Gastrocnemius medialis (tissue), 4 donors: Measurements from ENCODE around the gene ODC1.

Experiments used
- POLR2A ChIP-seq, 2 donors: fragments of 450-650 bp; IDR thresholded peaks; one replicate each; pipeline ENCODE4 v1.6.1; 2017; ENCODE audit warnings: antibody characterized with exemption in 2 of 2, mild to moderate bottlenecking in 2 of 2, moderate library complexity in 2 of 2
- TF ChIP-seq, protein P1 (sequence below), 5 experiments: fragments of 450-650 bp in 3 of 5; fragments of 200-600 bp in 2 of 5; sonication (generic) in 2 of 5; IDR thresholded peaks in 4 of 5; conservative IDR thresholded peaks in 1 of 5; 1 replicate in 4 of 5; 2 replicates in 1 of 5; pipeline ENCODE4 v1.5.1; 2016 to 2019; ENCODE audit warnings: antibody characterized with exemption in 5 of 5, mild to moderate bottlenecking in 3 of 5, moderate library complexity in 3 of 5

DNA sequence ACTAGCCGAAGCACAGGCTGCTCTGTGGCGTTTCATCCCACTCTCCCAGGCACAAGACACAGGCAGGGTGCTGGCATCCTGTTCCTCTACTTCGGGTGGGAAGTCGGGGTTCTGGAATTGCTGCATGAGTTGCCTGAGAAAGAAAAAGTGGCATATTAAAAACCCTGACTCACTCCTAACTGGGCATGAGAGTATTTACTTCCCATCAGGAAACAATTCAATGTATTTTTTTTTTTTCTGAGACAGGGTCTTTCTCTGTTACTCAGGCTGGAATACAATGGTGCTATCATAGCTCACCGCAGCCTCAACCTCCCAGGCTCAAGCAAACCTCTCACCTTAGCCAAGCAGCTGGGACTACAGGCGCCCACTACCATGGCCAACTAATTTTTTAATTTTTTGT lies 7.4 kb downstream of the ODC1 start:
- TF ChIP-seq, protein P1, sequence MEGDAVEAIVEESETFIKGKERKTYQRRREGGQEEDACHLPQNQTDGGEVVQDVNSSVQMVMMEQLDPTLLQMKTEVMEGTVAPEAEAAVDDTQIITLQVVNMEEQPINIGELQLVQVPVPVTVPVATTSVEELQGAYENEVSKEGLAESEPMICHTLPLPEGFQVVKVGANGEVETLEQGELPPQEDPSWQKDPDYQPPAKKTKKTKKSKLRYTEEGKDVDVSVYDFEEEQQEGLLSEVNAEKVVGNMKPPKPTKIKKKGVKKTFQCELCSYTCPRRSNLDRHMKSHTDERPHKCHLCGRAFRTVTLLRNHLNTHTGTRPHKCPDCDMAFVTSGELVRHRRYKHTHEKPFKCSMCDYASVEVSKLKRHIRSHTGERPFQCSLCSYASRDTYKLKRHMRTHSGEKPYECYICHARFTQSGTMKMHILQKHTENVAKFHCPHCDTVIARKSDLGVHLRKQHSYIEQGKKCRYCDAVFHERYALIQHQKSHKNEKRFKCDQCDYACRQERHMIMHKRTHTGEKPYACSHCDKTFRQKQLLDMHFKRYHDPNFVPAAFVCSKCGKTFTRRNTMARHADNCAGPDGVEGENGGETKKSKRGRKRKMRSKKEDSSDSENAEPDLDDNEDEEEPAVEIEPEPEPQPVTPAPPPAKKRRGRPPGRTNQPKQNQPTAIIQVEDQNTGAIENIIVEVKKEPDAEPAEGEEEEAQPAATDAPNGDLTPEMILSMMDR (IDR thresholded peaks at IDR 0.05 in 4 of 5, conservative IDR thresholded peaks at IDR 0.05 in 1 of 5) = no peak
- TF ChIP-seq POLR2A (IDR thresholded peaks at IDR 0.05) = no peak
